Neural progenitor cell (in vitro differentiated cells): ENCODE results near the gene ARHGAP42. TPM values are rescaled to one million over a fixed set of nuclear protein-coding genes. Genes with fewer than 3 reads are reported as not detected.

ENCODE experiments used
- DNase-seq: peaks from one replicate; pipeline ENCODE4 v3.0.0-alpha.2; 2016; ENCODE audit warnings: low spot score
- H2AFZ ChIP-seq: fragments of 200-600 bp; sonication (generic); replicated peaks from 2 replicates; pipeline ENCODE4 v1.6.1; 2016; ENCODE audit warnings: antibody characterized with exemption
- H3F3A ChIP-seq: fragments of 200-600 bp; sonication (generic); 2 replicates; pipeline ENCODE4 v1.6.1; 2016; ENCODE audit warnings: antibody characterized with exemption, low read depth
- H3K27ac ChIP-seq: fragments of 200-600 bp; sonication (generic); 2 replicates; pipeline ENCODE4 v1.5.1; 2016; ENCODE audit warnings: mild to moderate bottlenecking
- H3K27me3 ChIP-seq: fragments of 200-600 bp; sonication (generic); 2 replicates; pipeline ENCODE4 v1.6.1; 2016; ENCODE audit warnings: mild to moderate bottlenecking, moderate library complexity
- H3K36me3 ChIP-seq: fragments of 200-600 bp; sonication (generic); 2 replicates; pipeline ENCODE4 v1.5.1; 2016
- H3K4me1 ChIP-seq: fragments of 200-600 bp; sonication (generic); 2 replicates; pipeline ENCODE4 v1.6.1; 2016; ENCODE audit warnings: mixed run types
- H3K4me2 ChIP-seq: fragments of 200-600 bp; sonication (generic); 2 replicates; pipeline ENCODE4 v1.6.1; 2016
- H3K4me3 ChIP-seq: fragments of 200-600 bp; sonication (generic); 2 replicates; pipeline ENCODE4 v1.5.1; 2016
- H3K79me2 ChIP-seq: fragments of 200-600 bp; sonication (generic); 2 replicates; pipeline ENCODE4 v1.6.1; 2016; ENCODE audit warnings: low read depth
- H3K9ac ChIP-seq: fragments of 200-600 bp; sonication (generic); 2 replicates; pipeline ENCODE4 v1.6.1; 2016
- H3K9me3 ChIP-seq: fragments of 200-600 bp; sonication (generic); 2 replicates; pipeline ENCODE4 v1.5.1; 2016; ENCODE audit warnings: low read depth
- H4K20me1 ChIP-seq: fragments of 200-600 bp; sonication (generic); 2 replicates; pipeline ENCODE4 v1.6.1; 2016; ENCODE audit warnings: low read depth
- H3K27ac Mint-ChIP-seq: 3 replicates; pipeline ENCODE4 v1.8.0; 2021; ENCODE audit warnings: mixed read lengths
- H3K27me3 Mint-ChIP-seq: 2 replicates; pipeline ENCODE4 v1.8.0; 2022; ENCODE audit warnings: low read depth, mild to moderate bottlenecking, inconsistent platforms, moderate library complexity, mixed read lengths; ENCODE audit not compliant: insufficient read depth
- H3K36me3 Mint-ChIP-seq: 3 replicates; pipeline ENCODE4 v1.8.0; 2021; ENCODE audit warnings: mixed read lengths
- H3K4me1 Mint-ChIP-seq: 3 replicates; pipeline ENCODE4 v1.8.0; 2021; ENCODE audit warnings: mixed read lengths
- H3K4me3 Mint-ChIP-seq: 3 replicates; pipeline ENCODE4 v1.8.0; 2021; ENCODE audit warnings: mild to moderate bottlenecking, moderate library complexity, mixed read lengths
- H3K9me3 Mint-ChIP-seq: 3 replicates; pipeline ENCODE4 v1.8.0; 2020; ENCODE audit warnings: mixed read lengths
- EZH2 ChIP-seq: fragments of 200-600 bp; sonication (generic); IDR thresholded peaks from 2 replicates; pipeline ENCODE4 v1.6.1; 2017; ENCODE audit warnings: antibody characterized with exemption, mild to moderate bottlenecking, moderate library complexity
- EZH2phosphoT487 ChIP-seq: fragments of 200-600 bp; sonication (generic); IDR thresholded peaks from 2 replicates; pipeline ENCODE4 v1.6.1; 2017; ENCODE audit warnings: antibody characterized with exemption
- total RNA-seq: library from RNA; depleted of rRNA; stranded (reverse); fragments of >200 nt; gene quantifications from 2 replicates; pipeline ENCODE4 v1.2.3, GENCODE V29; 2015; ENCODE audit warnings: low replicate concordance
- TF ChIP-seq, protein P1 (sequence below): fragments of 200-600 bp; sonication (generic); IDR thresholded peaks from 2 replicates; pipeline ENCODE4 v1.5.1; 2017; ENCODE audit warnings: antibody characterized with exemption, mild to moderate bottlenecking

The ARHGAP42 gene, protein sequence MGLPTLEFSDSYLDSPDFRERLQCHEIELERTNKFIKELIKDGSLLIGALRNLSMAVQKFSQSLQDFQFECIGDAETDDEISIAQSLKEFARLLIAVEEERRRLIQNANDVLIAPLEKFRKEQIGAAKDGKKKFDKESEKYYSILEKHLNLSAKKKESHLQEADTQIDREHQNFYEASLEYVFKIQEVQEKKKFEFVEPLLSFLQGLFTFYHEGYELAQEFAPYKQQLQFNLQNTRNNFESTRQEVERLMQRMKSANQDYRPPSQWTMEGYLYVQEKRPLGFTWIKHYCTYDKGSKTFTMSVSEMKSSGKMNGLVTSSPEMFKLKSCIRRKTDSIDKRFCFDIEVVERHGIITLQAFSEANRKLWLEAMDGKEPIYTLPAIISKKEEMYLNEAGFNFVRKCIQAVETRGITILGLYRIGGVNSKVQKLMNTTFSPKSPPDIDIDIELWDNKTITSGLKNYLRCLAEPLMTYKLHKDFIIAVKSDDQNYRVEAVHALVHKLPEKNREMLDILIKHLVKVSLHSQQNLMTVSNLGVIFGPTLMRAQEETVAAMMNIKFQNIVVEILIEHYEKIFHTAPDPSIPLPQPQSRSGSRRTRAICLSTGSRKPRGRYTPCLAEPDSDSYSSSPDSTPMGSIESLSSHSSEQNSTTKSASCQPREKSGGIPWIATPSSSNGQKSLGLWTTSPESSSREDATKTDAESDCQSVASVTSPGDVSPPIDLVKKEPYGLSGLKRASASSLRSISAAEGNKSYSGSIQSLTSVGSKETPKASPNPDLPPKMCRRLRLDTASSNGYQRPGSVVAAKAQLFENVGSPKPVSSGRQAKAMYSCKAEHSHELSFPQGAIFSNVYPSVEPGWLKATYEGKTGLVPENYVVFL
- 14.1 and 31.0 TPM in 2 replicates for total RNA-seq

DNA sequence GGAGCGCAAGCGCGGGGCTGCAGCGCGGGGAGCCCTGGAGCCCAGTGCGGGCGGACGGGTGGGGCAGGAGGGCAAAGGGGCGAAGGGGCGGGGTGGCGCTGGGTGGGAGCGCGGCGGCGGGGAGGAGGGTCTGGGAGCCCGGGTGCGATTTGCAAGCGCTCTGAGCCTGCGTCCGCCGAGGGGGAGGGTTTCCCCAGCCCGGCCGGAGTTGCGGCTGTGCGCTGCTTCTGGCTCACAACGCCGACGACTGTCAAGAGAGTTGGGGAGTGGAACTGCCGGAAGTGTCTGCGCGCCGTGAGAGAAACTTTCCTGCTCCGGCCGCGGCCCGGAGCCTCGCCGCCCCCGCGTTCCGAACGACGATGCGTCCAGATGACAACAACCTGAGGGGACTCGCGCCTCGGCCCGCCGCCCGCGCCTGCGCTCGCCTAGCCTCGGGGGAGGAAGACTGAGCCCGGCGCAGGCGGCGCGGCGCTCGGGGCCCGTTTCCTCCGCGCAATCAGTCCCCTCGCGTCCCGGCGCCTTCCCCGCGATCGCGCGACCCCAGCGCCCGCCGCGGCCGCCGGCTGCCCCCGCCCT lies at the start of gene ARHGAP42:
TSS of gene ARHGAP42 (plus strand) at position 235 of the 576 bp plus-strand sequence. CDS start 391 bp downstream, outside the sequence.
- H3K9me3 Mint-ChIP-seq: no peaks in the 10 kb centered on the region
- H3K4me3 Mint-ChIP-seq: peak within 1 kb of the TSS; percentile 99
- H3K27me3 ChIP-seq: no peaks in the 10 kb centered on the region
- no peaks in the 10 kb centered on the region for H4K20me1 ChIP-seq
- no peak within 1 kb of the TSS for H3K9ac ChIP-seq
- peaks cover 41% of the 10 kb centered on the region for H3K79me2 ChIP-seq
- peak within 1 kb of the TSS; percentile 95 for H3K4me3 ChIP-seq
- peak within 1 kb of the TSS; percentile 99 for H2AFZ ChIP-seq
- peak; percentile 85 for DNase-seq
- peaks cover 4% of the 10 kb centered on the region for H3K27me3 Mint-ChIP-seq
- H3K9me3 ChIP-seq: no peaks in the 10 kb centered on the region
- peaks cover 24% of the 10 kb centered on the region for H3K4me1 ChIP-seq
- H3K36me3 Mint-ChIP-seq: peaks cover 3% of the 10 kb centered on the region
- no peaks in the 10 kb centered on the region for H3K36me3 ChIP-seq
- H3K4me1 Mint-ChIP-seq: peaks cover 24% of the 10 kb centered on the region
- H3K4me2 ChIP-seq: peak within 1 kb of the TSS; percentile 83
- peaks cover 4% of the 10 kb centered on the region for H3F3A ChIP-seq
- peak within 1 kb of the TSS; percentile 92 for H3K27ac Mint-ChIP-seq
- H3K27ac ChIP-seq: peak within 1 kb of the TSS; percentile 15
- TF ChIP-seq, protein P1, sequence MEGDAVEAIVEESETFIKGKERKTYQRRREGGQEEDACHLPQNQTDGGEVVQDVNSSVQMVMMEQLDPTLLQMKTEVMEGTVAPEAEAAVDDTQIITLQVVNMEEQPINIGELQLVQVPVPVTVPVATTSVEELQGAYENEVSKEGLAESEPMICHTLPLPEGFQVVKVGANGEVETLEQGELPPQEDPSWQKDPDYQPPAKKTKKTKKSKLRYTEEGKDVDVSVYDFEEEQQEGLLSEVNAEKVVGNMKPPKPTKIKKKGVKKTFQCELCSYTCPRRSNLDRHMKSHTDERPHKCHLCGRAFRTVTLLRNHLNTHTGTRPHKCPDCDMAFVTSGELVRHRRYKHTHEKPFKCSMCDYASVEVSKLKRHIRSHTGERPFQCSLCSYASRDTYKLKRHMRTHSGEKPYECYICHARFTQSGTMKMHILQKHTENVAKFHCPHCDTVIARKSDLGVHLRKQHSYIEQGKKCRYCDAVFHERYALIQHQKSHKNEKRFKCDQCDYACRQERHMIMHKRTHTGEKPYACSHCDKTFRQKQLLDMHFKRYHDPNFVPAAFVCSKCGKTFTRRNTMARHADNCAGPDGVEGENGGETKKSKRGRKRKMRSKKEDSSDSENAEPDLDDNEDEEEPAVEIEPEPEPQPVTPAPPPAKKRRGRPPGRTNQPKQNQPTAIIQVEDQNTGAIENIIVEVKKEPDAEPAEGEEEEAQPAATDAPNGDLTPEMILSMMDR: no peak
- TF ChIP-seq EZH2phosphoT487 (no peak), EZH2 (no peak)

DNA sequence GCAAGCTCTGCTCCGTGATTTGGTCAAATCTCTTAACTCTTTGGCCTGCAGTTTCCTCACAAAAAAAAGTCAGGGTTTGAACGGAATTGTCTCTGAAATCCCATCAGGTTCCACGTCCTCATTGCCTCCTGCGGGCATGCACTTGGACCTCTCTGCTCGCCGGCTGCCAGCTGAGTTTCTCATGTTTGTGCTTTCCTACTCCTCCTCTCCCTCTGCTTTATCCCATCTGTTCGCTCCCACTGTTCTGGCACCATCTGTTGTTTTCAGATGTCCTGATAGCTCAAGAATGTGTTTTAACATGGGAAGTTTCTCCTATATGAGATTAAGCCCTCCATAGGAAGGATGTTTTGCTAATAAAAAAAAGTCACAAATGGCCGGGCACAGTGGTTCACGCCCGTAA lies 49.4 kb upstream of the ARHGAP42 start:
- no peak overlapping the region for H2AFZ ChIP-seq
- no peak overlapping the region for H3K4me2 ChIP-seq
- no peaks in the 10 kb centered on the region for H3K27me3 ChIP-seq
- no peaks in the 10 kb centered on the region for H3K79me2 ChIP-seq
- peaks cover 9% of the 10 kb centered on the region for H3K4me1 Mint-ChIP-seq
- H3K4me3 ChIP-seq: no peak overlapping the region
- no peak overlapping the region for H3K27ac ChIP-seq
- no peaks in the 10 kb centered on the region for H3K9me3 ChIP-seq
- H4K20me1 ChIP-seq: no peaks in the 10 kb centered on the region
- no peak for DNase-seq
- no peak overlapping the region for H3K27ac Mint-ChIP-seq
- H3K9ac ChIP-seq: no peak overlapping the region
- H3F3A ChIP-seq: no peaks in the 10 kb centered on the region
- no peaks in the 10 kb centered on the region for H3K36me3 ChIP-seq
- H3K4me1 ChIP-seq: peaks cover 6% of the 10 kb centered on the region
- H3K9me3 Mint-ChIP-seq: peaks cover 6% of the 10 kb centered on the region
- no peaks in the 10 kb centered on the region for H3K36me3 Mint-ChIP-seq
- TF ChIP-seq EZH2phosphoT487 (no peak), EZH2 (no peak)
- TF ChIP-seq, protein P1: no peak
- no peak overlapping the region for H3K4me3 Mint-ChIP-seq
- peaks cover 5% of the 10 kb centered on the region for H3K27me3 Mint-ChIP-seq

DNA sequence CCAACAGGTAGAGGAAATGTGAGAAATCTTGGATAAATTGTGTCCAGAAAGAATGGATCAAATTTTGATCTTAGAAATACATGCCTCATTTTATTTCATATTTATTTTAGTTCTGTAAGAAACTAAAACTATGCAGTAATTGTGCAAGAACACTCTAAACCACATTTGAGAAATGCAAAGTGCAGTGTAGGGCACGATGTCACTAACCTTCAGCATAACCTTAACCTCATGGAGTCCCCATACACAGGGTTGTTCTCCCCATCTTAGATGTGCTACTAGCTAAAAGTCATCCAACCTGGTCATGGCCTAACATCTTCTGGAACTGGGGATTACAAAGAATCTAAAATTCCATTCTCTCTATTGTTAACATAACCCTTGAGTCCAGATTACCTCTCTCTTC lies 48.4 kb upstream of the ARHGAP42 start:
- H3K79me2 ChIP-seq: no peaks in the 10 kb centered on the region
- H4K20me1 ChIP-seq: no peaks in the 10 kb centered on the region
- no peaks in the 10 kb centered on the region for H3K9me3 ChIP-seq
- Mint-ChIP-seq H3K4me3 (no peak overlapping the region), H3K9me3 (peaks cover 6% of the 10 kb centered on the region), H3K27me3 (peaks cover 5% of the 10 kb centered on the region), H3K4me1 (peaks cover 9% of the 10 kb centered on the region), H3K27ac (no peak overlapping the region), H3K36me3 (no peaks in the 10 kb centered on the region)
- H3K4me3 ChIP-seq: no peak overlapping the region
- H3K27me3 ChIP-seq: no peaks in the 10 kb centered on the region
- H3K27ac ChIP-seq: no peak overlapping the region
- H3K9ac ChIP-seq: no peak overlapping the region
- no peaks in the 10 kb centered on the region for H3K36me3 ChIP-seq
- peak overlapping the region; percentile 96 for H2AFZ ChIP-seq
- TF ChIP-seq, protein P1: no peak
- no peak for TF ChIP-seq EZH2phosphoT487
- TF ChIP-seq EZH2: no peak
- no peak overlapping the region for H3K4me2 ChIP-seq
- DNase-seq: no peak
- H3F3A ChIP-seq: no peaks in the 10 kb centered on the region
- peaks cover 6% of the 10 kb centered on the region for H3K4me1 ChIP-seq
